A673 (cell line): Measurements from ENCODE around the gene CCDC71. TPM values are rescaled to one million over a fixed set of nuclear protein-coding genes. Genes with fewer than 3 reads are reported as not detected.

Experiments
- BruUV-seq: library from RNA; stranded (reverse); fragments of 400-500 nt; replicated peaks from 2 replicates; lab custom pipeline; 2021; lab: Mats Ljungman, UMichigan
- CTCF ChIA-PET: fragments of 300-600 bp; sonication (Branson Sonifier 250); formaldehyde crosslinking; loops from one replicate; lab custom pipeline; 2022; ENCODE audit warnings: antibody characterized with exemption; lab: Charles Lee
- POLR2A ChIA-PET: fragments of 300-600 bp; sonication (Branson Sonifier 250); formaldehyde crosslinking; loops from one replicate; lab custom pipeline; 2022; ENCODE audit warnings: antibody characterized with exemption; ENCODE audit not compliant: low non-redundant PET; lab: Charles Lee
- DNase-seq: peaks from one replicate; pipeline ENCODE4 v3.0.0-alpha.2; 2015; ENCODE audit warnings: low spot score
- H3K27ac ChIP-seq: fragments of 200-600 bp; sonication (generic); 2 replicates; pipeline ENCODE4 v1.5.1; 2016; ENCODE audit warnings: mixed run types, low read depth, mild to moderate bottlenecking, mixed read lengths, antibody characterized with exemption, low read length; ENCODE audit not compliant: poor library complexity, severe bottlenecking
- H3K27me3 ChIP-seq: fragments of 200-600 bp; sonication (generic); replicated peaks from 2 replicates; pipeline ENCODE4 v1.6.1; 2017; ENCODE audit warnings: mixed run types, low read depth, mild to moderate bottlenecking, mixed read lengths, antibody characterized with exemption, low read length; ENCODE audit not compliant: insufficient read depth, poor library complexity
- H3K36me3 ChIP-seq: fragments of 200-600 bp; sonication (generic); 2 replicates; pipeline ENCODE4 v1.6.1; 2016; ENCODE audit warnings: mixed run types, mild to moderate bottlenecking, mixed read lengths, antibody characterized with exemption, low read length; ENCODE audit not compliant: insufficient read depth, poor library complexity, severe bottlenecking
- H3K4me1 ChIP-seq: fragments of 200-600 bp; sonication (generic); 2 replicates; pipeline ENCODE4 v1.6.1; 2017; ENCODE audit warnings: mixed run types, mild to moderate bottlenecking, mixed read lengths, antibody characterized with exemption, low read length; ENCODE audit not compliant: insufficient read depth, poor library complexity, severe bottlenecking
- H3K4me3 ChIP-seq: fragments of 200-600 bp; sonication (generic); 2 replicates; pipeline ENCODE4 v1.5.1; 2016; ENCODE audit warnings: low read depth, mixed run types, mild to moderate bottlenecking, mixed read lengths, low read length; ENCODE audit not compliant: poor library complexity, severe bottlenecking
- H3K9me3 ChIP-seq: fragments of 200-600 bp; sonication (generic); 2 replicates; pipeline ENCODE4 v1.6.1; 2016; ENCODE audit warnings: mixed run types, low read depth, mild to moderate bottlenecking, mixed read lengths, antibody characterized with exemption, low read length; ENCODE audit not compliant: poor library complexity, severe bottlenecking
- CTCF ChIP-seq: fragments of 300-800, 200-600 bp; sonication (generic); conservative IDR thresholded peaks from 2 replicates; pipeline ENCODE4 v1.5.1; 2017; ENCODE audit warnings: low read depth, mild to moderate bottlenecking, antibody characterized with exemption, low read length, moderate library complexity, mixed read lengths
- EZH2 ChIP-seq: fragments of 200-600 bp; sonication (generic); IDR thresholded peaks from 2 replicates; pipeline ENCODE4 v1.6.1; 2017; ENCODE audit warnings: borderline replicate concordance, low read depth, mild to moderate bottlenecking, mixed read lengths, antibody characterized with exemption, low read length; ENCODE audit not compliant: poor library complexity, severe bottlenecking
- intact Hi-C: fragments of 100-400 bp; cut with micrococcal nuclease; formaldehyde crosslinking; loops from one replicate; pipeline ENCODE4 v1.10.0; 2022; ENCODE audit not compliant: unreplicated experiment
- total RNA-seq: library from RNA; stranded (reverse); gene quantifications from 2 replicates; pipeline ENCODE4 v1.2.3, GENCODE V29; 2021

The CCDC71 gene
- total RNA-seq, 1 experiment from 2014 or later: 10.4 TPM

- no peak overlapping the region for H3K4me3 ChIP-seq
- ChIA-PET POLR2A (no interaction called here), CTCF (no interaction called here)
- no peaks in the 10 kb centered on the region for H3K36me3 ChIP-seq
- H3K4me1 ChIP-seq: no peaks in the 10 kb centered on the region
- no peak overlapping the region for H3K27ac ChIP-seq
- TF ChIP-seq EZH2 (no peak), CTCF (no peak)
- no peaks in the 10 kb centered on the region for H3K27me3 ChIP-seq
- no peaks in the 10 kb centered on the region for H3K9me3 ChIP-seq
- intact Hi-C loops: no loop called here
- no peak for DNase-seq
- BruUV-seq: no TSS peak
Observed at GRCh38 chr3:49199900-49200281, 33.8 kb upstream of the CCDC71 start.

DNA sequence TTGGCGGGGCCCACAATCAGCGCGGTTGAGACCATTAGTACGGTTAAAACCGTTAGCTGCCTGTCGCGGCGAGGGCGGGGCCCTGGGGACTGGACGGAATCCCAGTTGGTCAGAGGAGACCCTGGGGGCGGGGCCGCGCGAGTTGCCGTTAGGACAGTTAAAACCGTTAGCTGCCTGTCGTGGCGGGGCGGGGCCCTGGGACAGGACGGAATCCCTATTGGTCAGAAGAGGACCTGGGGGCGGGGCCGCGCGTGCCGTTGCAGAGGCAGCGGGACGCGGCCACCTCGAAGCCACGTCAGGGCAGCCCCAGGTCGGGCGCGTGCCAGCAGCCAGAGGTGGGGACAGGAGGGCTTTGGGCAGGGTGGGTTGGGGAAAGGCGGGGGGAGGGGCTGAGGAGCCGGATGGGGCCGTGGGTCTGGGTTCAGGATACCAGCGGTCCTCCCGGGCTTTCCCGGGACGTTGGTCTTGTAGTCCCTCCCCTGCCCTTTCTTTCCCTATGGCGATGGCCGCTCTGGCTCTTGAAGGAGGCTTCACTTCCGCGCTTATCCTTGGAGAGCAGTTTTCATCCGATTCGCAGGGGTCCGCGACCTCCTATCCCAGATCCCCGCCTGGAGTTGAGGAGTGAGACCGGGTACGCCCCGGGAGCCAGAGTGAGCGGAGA is 33.2 kb upstream of the CCDC71 start:
- H3K9me3 ChIP-seq: no peaks in the 10 kb centered on the region
- H3K27me3 ChIP-seq: no peaks in the 10 kb centered on the region
- no peaks in the 10 kb centered on the region for H3K36me3 ChIP-seq
- H3K4me3 ChIP-seq: no peak overlapping the region
- no TSS peak for BruUV-seq
- POLR2A ChIA-PET: no interaction called here
- peak; percentile 61 for DNase-seq
- H3K4me1 ChIP-seq: no peaks in the 10 kb centered on the region
- intact Hi-C loops: no loop called here
- TF ChIP-seq EZH2: no peak
- no peak for TF ChIP-seq CTCF
- CTCF ChIA-PET: no interaction called here
- no peak overlapping the region for H3K27ac ChIP-seq

DNA sequence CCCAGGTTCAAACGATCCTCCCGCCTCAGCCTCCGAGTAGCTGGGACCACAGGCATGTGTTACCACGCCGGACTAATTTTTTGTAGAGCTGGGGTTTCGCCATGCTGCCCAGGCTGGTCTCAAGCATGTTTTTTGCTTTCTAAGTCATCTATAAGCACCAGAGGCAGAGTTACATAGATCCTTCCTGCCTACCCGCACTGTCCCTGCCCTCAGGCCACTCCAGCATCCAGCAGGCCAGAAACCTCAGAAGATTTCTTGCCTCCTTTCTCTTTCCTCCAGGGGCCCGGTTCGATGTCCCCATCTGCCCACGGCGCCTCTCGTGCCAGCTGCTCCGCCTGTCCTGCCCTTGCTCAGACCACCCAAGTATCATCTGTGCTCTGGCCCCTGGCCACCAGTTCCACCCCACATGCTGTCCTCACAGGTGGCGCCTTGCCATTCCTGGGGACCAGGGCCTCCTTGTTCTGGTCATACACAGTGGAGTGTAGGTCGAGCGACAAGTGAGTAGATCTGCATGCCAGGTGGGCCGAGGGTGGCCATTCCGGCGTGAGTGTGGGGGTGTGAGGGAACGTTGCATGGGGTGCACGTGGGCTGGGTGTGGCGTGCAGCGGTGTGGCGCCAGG is 32.6 kb upstream of the CCDC71 start:
- Histone ChIP-seq H3K27ac (no peak overlapping the region), H3K4me1 (no peaks in the 10 kb centered on the region), H3K9me3 (no peaks in the 10 kb centered on the region), H3K27me3 (no peaks in the 10 kb centered on the region), H3K36me3 (no peaks in the 10 kb centered on the region), H3K4me3 (no peak overlapping the region)
- DNase-seq: no peak
- no TSS peak for BruUV-seq
- no peak for TF ChIP-seq CTCF
- TF ChIP-seq EZH2: no peak
- intact Hi-C loops: no loop called here
- ChIA-PET POLR2A (no interaction called here), CTCF (interaction anchor here (0.6 kb wide), 1 partner anchor 414 kb away, joined by 3 read pairs; no protein-coding TSS in a partner anchor)
